Tibial nerve (tissue), 3 donors: ENCODE measurements around the gene KCNJ6.

ENCODE experiments used
- EP300 ChIP-seq, 2 donors: sonication (generic); formaldehyde crosslinking; IDR thresholded peaks; one replicate each; pipeline ENCODE4 v1.6.1; 2017; ENCODE audit warnings: antibody characterized with exemption in 2 of 2, mild to moderate bottlenecking in 1 of 2
- POLR2A ChIP-seq, 2 donors: fragments of 450-650 bp; IDR thresholded peaks; one replicate each; pipeline ENCODE4 v1.6.1; 2017; ENCODE audit warnings: antibody characterized with exemption in 2 of 2, mild to moderate bottlenecking in 2 of 2, moderate library complexity in 2 of 2

- TF ChIP-seq POLR2A (IDR thresholded peaks at IDR 0.05) = no peak
- TF ChIP-seq EP300 (IDR thresholded peaks at IDR 0.05) = no peak
Observed at GRCh38 chr21:37796011-37796410, 120.2 kb downstream of the KCNJ6 start.
